ENCODE measurements around the gene TSGA10IP. TPM values are rescaled to one million over a fixed set of nuclear protein-coding genes. Genes with fewer than 3 reads are reported as not detected.

Gene TSGA10IP
- total and polyA plus RNA-seq, 10 of the 15 experiments (the other 5 are each of a cell fraction or from before 2014, with no cell fraction given), result not detected

DNA sequence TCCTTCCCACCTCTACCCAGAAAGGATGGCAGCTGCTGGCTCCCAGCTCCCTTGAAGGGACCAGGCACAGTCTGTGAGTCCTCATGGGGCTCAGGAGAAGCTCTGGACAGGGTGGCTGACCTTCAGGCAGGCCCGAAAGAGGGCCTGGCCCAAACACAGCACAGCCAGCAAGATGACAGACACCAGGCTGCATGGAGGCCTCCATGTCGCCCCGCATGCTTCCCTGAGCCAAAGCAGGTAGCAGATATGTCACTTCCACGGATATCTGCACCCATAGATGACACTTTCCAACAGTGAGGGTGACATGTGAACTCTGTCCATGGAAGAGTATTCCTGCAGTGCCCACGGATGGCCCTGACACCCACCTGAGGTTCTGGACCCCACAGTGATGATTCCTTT is 38.3 kb downstream of the TSGA10IP start:
- intact Hi-C loops (cut with micrococcal nuclease; ENCODE audit: unreplicated experiment) (no loop called here), in situ Hi-C loops (cut with MboI) (no loop called here)
- H3K27ac ChIP-seq (ENCODE audit: control insufficient read depth, insufficient read depth), result no peak overlapping the region
- H3K4me3 ChIP-seq, result no peak overlapping the region
- H3K9me3 ChIP-seq (replicated peaks; ENCODE audit: control insufficient read depth, insufficient read depth, low read length), result no peaks in the 10 kb centered on the region
- ATAC-seq, result no peak
- ChIA-PET CTCF (interaction anchor here (0.6 to 4.8 kb wide), 2 partner anchors 98 to 166 kb away, joined by 3 to 51 read pairs; no protein-coding TSS in a partner anchor), SMC1A (ENCODE audit: uncharacterized antibody, unreplicated experiment) (interaction anchor here (4.4 kb wide), 1 partner anchor 99 kb away, joined by 28 read pairs; no protein-coding TSS in a partner anchor), POLR2A (interaction anchor here (0.6 kb wide), 2 partner anchors 14 to 23 kb away, joined by 3 read pairs; no protein-coding TSS in a partner anchor), RAD21 (ENCODE audit: unreplicated experiment) (interaction anchor here (1.9 kb wide), 1 partner anchor 93 kb away, joined by 5 read pairs; the partner anchor contains the start of gene CCDC85B)
- H3K4me2 ChIP-seq (ENCODE audit: control insufficient read depth, insufficient read depth), result no peak overlapping the region
- H4K20me1 ChIP-seq (ENCODE audit: control insufficient read depth, insufficient read depth), result no peaks in the 10 kb centered on the region
- H3K79me2 ChIP-seq (ENCODE audit: control insufficient read depth, insufficient read depth, low read length), result no peaks in the 10 kb centered on the region
- no peak for FAIRE-seq
- BruUV-seq (replicated peaks), result no TSS peak
- H3K27me3 ChIP-seq (replicated peaks in 1 of 2; ENCODE audit: control insufficient read depth in 2 of 2, insufficient read depth in 2 of 2, low read length in 1 of 2), result no peaks in the 10 kb centered on the region
- peaks cover under 1 to 3% of the 10 kb centered on the region in 2 experiments; a peak in 3 of 4 replicates for H3K36me3 ChIP-seq (ENCODE audit: control insufficient read depth in 2 of 2, insufficient read depth in 2 of 2, low read length in 1 of 2)
- no peak for DNase-seq (ENCODE audit: low read depth, low spot score)
- H2AFZ ChIP-seq (ENCODE audit: control insufficient read depth, low read depth, low read length), result no peak overlapping the region
- WGBS (ENCODE audit: insufficient coverage, insufficient replicate concordance, low lambda C conversion rate, missing lambda C conversion rate), result 83% methylated on average over 5 of the region's 5 CpGs
- H3K9ac ChIP-seq (ENCODE audit: control insufficient read depth, insufficient read depth, low read length), result no peak overlapping the region
- TF ChIP-seq SMAD1 (IDR thresholded peaks at IDR 0.05; ENCODE audit: low read depth, partially characterized antibody), result no peak
- TF ChIP-seq GABPA (IDR thresholded peaks at IDR 0.05; ENCODE audit: low read depth), result no peak
- H3K4me1 ChIP-seq (ENCODE audit: control insufficient read depth, insufficient read depth, low read length), result no peaks in the 10 kb centered on the region

DNA sequence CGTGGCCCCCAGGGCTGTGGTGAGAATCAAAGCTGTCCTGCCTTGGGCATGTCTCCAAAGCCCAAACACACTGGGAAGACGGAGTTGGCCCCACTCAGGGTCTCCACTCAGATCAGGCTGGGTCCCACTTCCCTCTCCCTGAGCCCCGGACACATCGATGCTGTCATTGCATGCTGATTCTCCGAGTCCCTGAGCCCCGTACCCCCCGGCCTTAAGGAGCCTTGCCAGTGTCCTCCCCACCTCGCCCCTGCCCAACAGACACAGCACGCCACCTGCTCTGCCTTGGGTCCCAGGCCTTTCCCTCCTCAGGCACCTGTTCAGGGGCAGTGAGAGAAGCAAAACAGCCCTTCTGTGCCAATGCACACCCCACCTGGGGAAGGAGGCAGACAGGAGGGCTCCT is 42.1 kb downstream of the TSGA10IP start:
- Histone ChIP-seq H3K79me2 (ENCODE audit: control insufficient read depth, insufficient read depth, low read length) (no peaks in the 10 kb centered on the region), H3K27me3 (replicated peaks in 1 of 2; ENCODE audit: control insufficient read depth in 2 of 2, insufficient read depth in 2 of 2, low read length in 1 of 2) (no peaks in the 10 kb centered on the region), H3K4me2 (ENCODE audit: control insufficient read depth, insufficient read depth) (no peak overlapping the region), H2AFZ (ENCODE audit: control insufficient read depth, low read depth, low read length) (no peak overlapping the region), H3K4me1 (ENCODE audit: control insufficient read depth, insufficient read depth, low read length) (no peaks in the 10 kb centered on the region), H3K9me3 (replicated peaks; ENCODE audit: control insufficient read depth, insufficient read depth, low read length) (no peaks in the 10 kb centered on the region), H3K4me3 (no peak overlapping the region), H4K20me1 (ENCODE audit: control insufficient read depth, insufficient read depth) (no peaks in the 10 kb centered on the region), H3K9ac (ENCODE audit: control insufficient read depth, insufficient read depth, low read length) (no peak overlapping the region), H3K36me3 (ENCODE audit: control insufficient read depth in 2 of 2, insufficient read depth in 2 of 2, low read length in 1 of 2) (peaks cover 0 to 6% of the 10 kb centered on the region in 2 experiments; a peak in 1 of 4 replicates), H3K27ac (ENCODE audit: control insufficient read depth, insufficient read depth) (no peak overlapping the region)
- ATAC-seq, result no peak
- SMC1A ChIA-PET (ENCODE audit: uncharacterized antibody, unreplicated experiment), result interaction anchor here (2.4 to 2.7 kb wide), 2 partner anchors 96 to 102 kb away, joined by 21 to 28 read pairs; partner anchors contain the start of genes CCDC85B and FIBP
- DNase-seq (ENCODE audit: low read depth, low spot score), result no peak
- 68% methylated on average over 8 of the region's 9 CpGs for WGBS (ENCODE audit: insufficient coverage, insufficient replicate concordance, low lambda C conversion rate, missing lambda C conversion rate)
- POLR2A ChIA-PET, result interaction anchor here (1.3 kb wide), 1 partner anchor 100 kb away, joined by 3 read pairs; no protein-coding TSS in a partner anchor
- TF ChIP-seq TBL1XR1 (IDR thresholded peaks at IDR 0.05; ENCODE audit: low read depth, low read length) (no peak), RFX5 (IDR thresholded peaks at IDR 0.05; ENCODE audit: low read depth, low read length) (no peak), HCFC1 (IDR thresholded peaks at IDR 0.05; ENCODE audit: low read length) (no peak), MTA2 (IDR thresholded peaks at IDR 0.05; ENCODE audit: low read depth) (no peak), HDAC2 (IDR thresholded peaks at IDR 0.05) (no peak), TCF12 (IDR thresholded peaks at IDR 0.05; ENCODE audit: low read depth, low read length) (no peak), POLR2AphosphoS5 (IDR thresholded peaks at IDR 0.05; ENCODE audit: low read length) (no peak), CREM (IDR thresholded peaks at IDR 0.05; ENCODE audit: low read depth) (no peak), NFYB (IDR thresholded peaks at IDR 0.05; ENCODE audit: insufficient read depth, low read depth, low read length) (no peak), PML (IDR thresholded peaks at IDR 0.05; ENCODE audit: low read length) (no peak), GABPA (IDR thresholded peaks at IDR 0.05; ENCODE audit: low read depth) (no peak)
- TF ChIP-seq, protein P1, sequence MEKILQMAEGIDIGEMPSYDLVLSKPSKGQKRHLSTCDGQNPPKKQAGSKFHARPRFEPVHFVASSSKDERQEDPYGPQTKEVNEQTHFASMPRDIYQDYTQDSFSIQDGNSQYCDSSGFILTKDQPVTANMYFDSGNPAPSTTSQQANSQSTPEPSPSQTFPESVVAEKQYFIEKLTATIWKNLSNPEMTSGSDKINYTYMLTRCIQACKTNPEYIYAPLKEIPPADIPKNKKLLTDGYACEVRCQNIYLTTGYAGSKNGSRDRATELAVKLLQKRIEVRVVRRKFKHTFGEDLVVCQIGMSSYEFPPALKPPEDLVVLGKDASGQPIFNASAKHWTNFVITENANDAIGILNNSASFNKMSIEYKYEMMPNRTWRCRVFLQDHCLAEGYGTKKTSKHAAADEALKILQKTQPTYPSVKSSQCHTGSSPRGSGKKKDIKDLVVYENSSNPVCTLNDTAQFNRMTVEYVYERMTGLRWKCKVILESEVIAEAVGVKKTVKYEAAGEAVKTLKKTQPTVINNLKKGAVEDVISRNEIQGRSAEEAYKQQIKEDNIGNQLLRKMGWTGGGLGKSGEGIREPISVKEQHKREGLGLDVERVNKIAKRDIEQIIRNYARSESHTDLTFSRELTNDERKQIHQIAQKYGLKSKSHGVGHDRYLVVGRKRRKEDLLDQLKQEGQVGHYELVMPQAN (conservative IDR thresholded peaks at IDR 0.05), result no peak
- in situ Hi-C loops (cut with MboI), result loop anchor here (5.0 kb wide), 2 partner anchors 105 to 275 kb away; partner anchors contain the start of gene KAT5
- FAIRE-seq, result no peak
- RAD21 ChIA-PET (ENCODE audit: unreplicated experiment), result interaction anchor here (3.5 kb wide), 1 partner anchor 102 kb away, joined by 40 read pairs; no protein-coding TSS in a partner anchor
- BruUV-seq (replicated peaks), result no TSS peak
- CTCF ChIA-PET, result interaction anchor here (0.6 to 7.9 kb wide), 5 partner anchors 70 to 155 kb away, joined by 3 to 167 read pairs (median 6); partner anchors contain the start of genes CCDC85B and FIBP
- intact Hi-C loops (cut with micrococcal nuclease; ENCODE audit: unreplicated experiment), result no loop called here
